COLO668 (cell line): Measurements from ENCODE around the gene AGRP.
"Not testable (repeated sequence)": the region's sequence is repeated elsewhere in the genome, so short reads cannot be mapped to it uniquely, and the experiment has no call there.

Source experiments
- DNase-seq: peaks from one replicate; lab custom pipeline; 2025; ENCODE audit not compliant: unreplicated experiment; lab: John Stamatoyannopoulos, UW

AGRP gene

GRCh38 chr16:67483150-67483549 is at the start of gene AGRP:
Gene AGRP, minus strand, starts transcription at chr16:67483547. Its CDS starts 149 bp downstream, at chr16:67483398.
- no peak for DNase-seq

- no peak for DNase-seq
Measured at GRCh38 chr16:67531247-67531646, 47.9 kb upstream of the AGRP start.

GRCh38 chr16:67530013-67530939 is 46.9 kb upstream of the AGRP start:
- DNase-seq = peak; percentile 78

- peak; percentile 37 for DNase-seq
Measured at GRCh38 chr16:67529582-67530012, 46.2 kb upstream of the AGRP start.

GRCh38 chr16:67528870-67529581 is 45.7 kb upstream of the AGRP start:
- peak; percentile 72 for DNase-seq

GRCh38 chr16:67528222-67528869 is 45.0 kb upstream of the AGRP start, which contains the start of gene RIPOR1:
Gene RIPOR1, plus strand, starts transcription at chr16:67528829. Its CDS starts 9,618 bp downstream, at chr16:67538447.
- peak; percentile 72 for DNase-seq

- DNase-seq = no peak
Measured at GRCh38 chr16:67526149-67526791, 42.9 kb upstream of the AGRP start.

GRCh38 chr16:67525176-67525860 is 42.0 kb upstream of the AGRP start:
- no peak for DNase-seq

GRCh38 chr16:67521095-67521804 is 37.9 kb upstream of the AGRP start:
- peak; percentile 96 for DNase-seq

- DNase-seq = no peak
Measured at GRCh38 chr16:67519242-67519641, 35.9 kb upstream of the AGRP start.

GRCh38 chr16:67518676-67519075 is 35.3 kb upstream of the AGRP start:
- no peak for DNase-seq

- no peak for DNase-seq
Measured at GRCh38 chr16:67517661-67518423, 34.5 kb upstream of the AGRP start.

- DNase-seq = no peak
Measured at GRCh38 chr16:67517155-67517445, 33.8 kb upstream of the AGRP start.

GRCh38 chr16:67516296-67517154 is 33.2 kb upstream of the AGRP start:
- no peak for DNase-seq

- DNase-seq = peak; percentile 70
Measured at GRCh38 chr16:67514382-67514828, 31.1 kb upstream of the AGRP start.

- not testable (repeated sequence) for DNase-seq
Measured at GRCh38 chr16:67513892-67514291, 30.5 kb upstream of the AGRP start.

- DNase-seq = no peak
Measured at GRCh38 chr16:67509016-67509415, 25.7 kb upstream of the AGRP start.

GRCh38 chr16:67506468-67506867 is 23.1 kb upstream of the AGRP start:
- no peak for DNase-seq
